H1 (cell line): ENCODE data around the gene KCNMB4. TPM values are rescaled to one million over a fixed set of nuclear protein-coding genes. Genes with fewer than 3 reads are reported as not detected.

Experiments used
- CTCF ChIA-PET: fragments of 300-600 bp; sonication (Branson Sonifier 250); formaldehyde crosslinking; loops from one replicate; lab custom pipeline; 2021; ENCODE audit not compliant: partially characterized antibody; lab: Charles Lee
- POLR2A ChIA-PET: fragments of 300-600 bp; sonication (Branson Sonifier 250); formaldehyde crosslinking; loops from one replicate; lab custom pipeline; 2021; ENCODE audit warnings: inconsistent platforms; ENCODE audit not compliant: partially characterized antibody; lab: Charles Lee
- DNase-seq, 2 experiments: peaks; one replicate each; pipeline versions ENCODE4 v3.0.0 to v3.0.0-alpha.2; 2010 to 2022; ENCODE audit warnings: low spot score in 2 of 2, low read depth in 1 of 2, mixed read lengths in 1 of 2
- FAIRE-seq: peaks from 2 replicates; lab custom pipeline; 2011; peaks lifted over from hg19 to GRCh38; lab: Jason Lieb, UNC
- H2AFZ ChIP-seq: 2 replicates; pipeline ENCODE4 v1.8.1; 2012; ENCODE audit warnings: low read length, inconsistent platforms
- H2AK5ac ChIP-seq: 2 replicates; pipeline ENCODE4 v1.6.1; 2013; ENCODE audit warnings: low read depth, low read length
- H2BK120ac ChIP-seq: replicated peaks from 2 replicates; pipeline ENCODE3; 2013; ENCODE audit warnings: low read depth, low read length, inconsistent platforms
- H2BK12ac ChIP-seq: 2 replicates; pipeline ENCODE4 v1.6.1; 2013; ENCODE audit warnings: low read depth, low read length
- H2BK15ac ChIP-seq: 2 replicates; pipeline ENCODE4 v1.6.1; 2013; ENCODE audit warnings: low read length
- H2BK20ac ChIP-seq: 2 replicates; pipeline ENCODE4 v1.6.1; 2013; ENCODE audit warnings: low read length
- H2BK5ac ChIP-seq: 2 replicates; pipeline ENCODE4 v1.6.1; 2013; ENCODE audit warnings: low read depth, low read length
- H3K14ac ChIP-seq: 2 replicates; pipeline ENCODE4 v1.6.1; 2013; ENCODE audit warnings: inconsistent platforms; ENCODE audit not compliant: insufficient read length
- H3K18ac ChIP-seq: 2 replicates; pipeline ENCODE4 v1.6.1; 2013; ENCODE audit warnings: low read length; ENCODE audit errors: extremely low read depth
- H3K23ac ChIP-seq: 2 replicates; pipeline ENCODE4 v1.6.1; 2013; ENCODE audit warnings: inconsistent platforms; ENCODE audit not compliant: insufficient read length
- H3K23me2 ChIP-seq: 2 replicates; pipeline ENCODE4 v1.6.1; 2013; ENCODE audit warnings: low read depth, low read length
- H3K27ac ChIP-seq: 2 replicates; pipeline ENCODE4 v1.6.1; 2011; ENCODE audit warnings: low read depth, low read length, inconsistent platforms
- H3K27me3 ChIP-seq, 4 experiments: replicated peaks in 1 of 4; 1 replicate in 1 of 4; 2 replicates in 3 of 4; pipeline versions ENCODE4 v1.6.1 to v1.8.1; 2011 to 2013; ENCODE audit warnings: low read length in 3 of 4, mild to moderate bottlenecking in 3 of 4, inconsistent platforms in 2 of 4, mixed read lengths in 2 of 4, moderate library complexity in 1 of 4; ENCODE audit not compliant: control insufficient read depth in 3 of 4, insufficient read depth in 3 of 4; ENCODE audit errors: extremely low read depth in 1 of 4
- H3K36me3 ChIP-seq, 4 experiments: 2 replicates each; pipeline versions ENCODE4 v1.6.1 to v1.8.1; 2011 to 2013; ENCODE audit warnings: mild to moderate bottlenecking in 4 of 4, low read length in 3 of 4, moderate library complexity in 2 of 4, control low read depth in 1 of 4, inconsistent platforms in 1 of 4; ENCODE audit not compliant: insufficient read depth in 4 of 4, control insufficient read depth in 2 of 4
- H3K4ac ChIP-seq: replicated peaks from 2 replicates; pipeline ENCODE3; 2013; ENCODE audit warnings: low read length, low read depth, mixed read lengths, inconsistent platforms; ENCODE audit not compliant: insufficient read length
- H3K4me1 ChIP-seq, 4 experiments: replicated peaks in 1 of 4; 1 replicate in 1 of 4; 2 replicates in 3 of 4; pipeline versions ENCODE4 v1.6.1 to v1.8.1; 2011 to 2013; ENCODE audit warnings: low read length in 3 of 4, inconsistent platforms in 2 of 4, mixed read lengths in 1 of 4; ENCODE audit not compliant: insufficient read depth in 4 of 4, control insufficient read depth in 3 of 4
- H3K4me2 ChIP-seq, 2 experiments: 2 replicates each; pipeline versions ENCODE4 v1.6.1 to v1.8.1; 2011 to 2013; ENCODE audit warnings: low read depth in 2 of 2, low read length in 2 of 2, control low read depth in 1 of 2, inconsistent platforms in 1 of 2, mild to moderate bottlenecking in 1 of 2; ENCODE audit not compliant: insufficient read depth in 1 of 2
- H3K4me3 ChIP-seq, 4 experiments: fragments of 200-600, 300-600 bp in 1 of 4; sonication (generic), shearing (Covaris generic), sonication (Bioruptor Twin) in 1 of 4; 2 replicates each; pipeline versions ENCODE4 v1.5.1 to v1.8.1; 2011 to 2016; ENCODE audit warnings: low read length in 4 of 4, low read depth in 3 of 4, control low read depth in 2 of 4, inconsistent platforms in 2 of 4, mild to moderate bottlenecking in 2 of 4, mixed read lengths in 1 of 4, moderate library complexity in 1 of 4; ENCODE audit not compliant: insufficient read depth in 2 of 4; ENCODE audit errors: extremely low read depth in 1 of 4
- H3K56ac ChIP-seq: replicated peaks from 2 replicates; pipeline ENCODE3; 2013; ENCODE audit warnings: low read depth, mild to moderate bottlenecking, mixed read lengths, low read length, inconsistent platforms; ENCODE audit not compliant: insufficient read length
- H3K79me1 ChIP-seq: 2 replicates; pipeline ENCODE4 v1.6.1; 2013; ENCODE audit warnings: low read depth, low read length, control low read depth
- H3K79me2 ChIP-seq, 2 experiments: 2 replicates each; pipeline versions ENCODE4 v1.6.1 to v1.8.1; 2012 to 2013; ENCODE audit warnings: low read length in 2 of 2, mild to moderate bottlenecking in 2 of 2, inconsistent platforms in 1 of 2; ENCODE audit not compliant: insufficient read depth in 2 of 2, control insufficient read depth in 1 of 2
- H3K9ac ChIP-seq, 4 experiments: replicated peaks in 1 of 4; 1 replicate in 1 of 4; 2 replicates in 3 of 4; pipeline versions ENCODE4 v1.6.1 to v1.8.1; 2011 to 2013; ENCODE audit warnings: low read depth in 3 of 4, low read length in 3 of 4, control low read depth in 2 of 4, mild to moderate bottlenecking in 2 of 4, moderate library complexity in 2 of 4, inconsistent platforms in 1 of 4; ENCODE audit errors: extremely low read depth in 1 of 4
- H3K9me3 ChIP-seq, 2 experiments: 2 replicates each; pipeline versions ENCODE4 v1.6.1 to v1.8.1; 2012 to 2013; ENCODE audit warnings: mild to moderate bottlenecking in 2 of 2, moderate library complexity in 2 of 2, control low read depth in 1 of 2, inconsistent platforms in 1 of 2, low read depth in 1 of 2, low read length in 1 of 2, mixed read lengths in 1 of 2; ENCODE audit not compliant: insufficient read depth in 2 of 2
- H4K20me1 ChIP-seq, 2 experiments: replicated peaks in 1 of 2; 2 replicates each; pipeline versions ENCODE3 to v1.8.1; 2011 to 2013; ENCODE audit warnings: inconsistent platforms in 2 of 2, low read length in 2 of 2, mild to moderate bottlenecking in 1 of 2; ENCODE audit not compliant: insufficient read depth in 2 of 2, control insufficient read depth in 1 of 2
- H4K5ac ChIP-seq: 2 replicates; pipeline ENCODE4 v1.6.1; 2013; ENCODE audit warnings: low read length, low read depth, mixed read lengths, inconsistent platforms; ENCODE audit not compliant: insufficient read length
- H4K8ac ChIP-seq: 2 replicates; pipeline ENCODE4 v1.8.0; 2013; ENCODE audit warnings: mild to moderate bottlenecking, moderate library complexity, low read length, inconsistent platforms; ENCODE audit not compliant: insufficient read depth; ENCODE audit errors: extremely low read depth
- H4K91ac ChIP-seq: replicated peaks from 2 replicates; pipeline ENCODE3; 2013; ENCODE audit warnings: low read length, mixed read lengths, inconsistent platforms; ENCODE audit not compliant: insufficient read length
- CBX8 ChIP-seq: fragments of 300-800, 300-1000 bp; sonication (generic); IDR thresholded peaks from 2 replicates; pipeline ENCODE4 v1.7.1; 2016; ENCODE audit warnings: low read depth, low read length, borderline replicate concordance
- CEBPB ChIP-seq: IDR thresholded peaks from 2 replicates; pipeline ENCODE4 v1.6.1; 2012; ENCODE audit warnings: low read depth, low read length
- KDM4A ChIP-seq: IDR thresholded peaks from one replicate; pipeline ENCODE4 v1.7.1; 2012; ENCODE audit warnings: low read depth, mild to moderate bottlenecking, moderate library complexity, low read length, inconsistent platforms; ENCODE audit not compliant: severe bottlenecking
- RBBP5 ChIP-seq: IDR thresholded peaks from 2 replicates; pipeline ENCODE4 v1.7.1; 2012; ENCODE audit warnings: low read depth, mild to moderate bottlenecking, inconsistent platforms, low read length, moderate library complexity, borderline replicate concordance
- RNF2 ChIP-seq: fragments of 200-900, 300-1000 bp; sonication (generic); IDR thresholded peaks from 2 replicates; pipeline ENCODE4 v1.7.1; 2016; ENCODE audit warnings: borderline replicate concordance, low read depth, mild to moderate bottlenecking, antibody characterized with exemption, low read length; ENCODE audit not compliant: poor library complexity, severe bottlenecking; ENCODE audit errors: missing control alignments
- WGBS, 2 experiments: shearing (Covaris generic) in 1 of 2; methylation state at CpG; one replicate each; pipeline versions ENCODE4 v1.1.6 to v1.1.7; 2013 to 2015; ENCODE audit warnings: low lambda C conversion rate in 2 of 2, mixed read lengths in 2 of 2, inconsistent platforms in 1 of 2, low coverage in 1 of 2, missing lambda C conversion rate in 1 of 2; ENCODE audit not compliant: insufficient replicate concordance in 2 of 2, insufficient coverage in 1 of 2, insufficient read length in 1 of 2; ENCODE audit errors: extremely low coverage in 1 of 2, missing lambda C conversion rate in 1 of 2; 5-methylcytosine and 5-hydroxymethylcytosine counted together
- polyA plus RNA-seq, 7 experiments: library from polyadenylated mRNA; depleted of rRNA in 3 of 7; stranded (reverse) in 5 of 7; unstranded in 2 of 7; fragments of >200 nt in 5 of 7; fragments of 200-250 nt in 2 of 7; gene quantifications; 1 replicate in 5 of 7; 2 replicates in 1 of 7; 4 replicates in 1 of 7; pipeline versions ENCODE4 v1.2.1 to v1.2.3, GENCODE V29; 2011 to 2013; ENCODE audit warnings: missing spikeins in 2 of 7, mixed read lengths in 2 of 7
- total RNA-seq: library from RNA; stranded (reverse); fragmentation: NEBNext Ultra II Directional; extraction: Animal tissue kit (Norgen Biotek cat#: 25700); gene quantifications from 2 replicates; pipeline ENCODE4 v1.2.1, GENCODE V29; 2021

Gene KCNMB4
- total and polyA plus RNA-seq, 2 of the 8 experiments (the other 6 are each of a cell fraction or from before 2014, with no cell fraction given): 10.9 to 16.0 TPM

DNA sequence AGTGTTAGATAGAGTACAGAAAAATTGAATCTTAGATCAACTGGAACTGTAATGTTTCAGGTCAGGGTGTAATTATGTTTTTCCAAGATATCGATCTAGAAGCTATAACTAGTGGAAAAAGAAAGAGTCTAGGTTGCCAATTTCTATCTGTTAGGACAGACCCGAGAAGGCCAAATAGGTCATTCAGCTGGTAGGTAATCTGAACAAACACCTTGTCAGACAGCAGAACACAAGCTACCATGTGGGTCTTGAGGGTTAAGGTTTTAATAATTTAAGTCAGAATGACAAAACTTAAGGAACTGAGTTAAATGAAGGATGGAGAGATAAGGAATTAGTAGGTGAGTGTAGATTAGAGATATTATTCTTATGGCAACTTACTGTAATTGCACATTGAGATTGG lies 44.9 kb upstream of the KCNMB4 start:
- Histone ChIP-seq H4K20me1 (no peaks in the 10 kb centered on the region), H3K56ac (no peak overlapping the region), H3K4ac (no peak overlapping the region), H3K4me1 (no peaks in the 10 kb centered on the region), H3K4me2 (no peak overlapping the region), H4K8ac (no peak overlapping the region), H3K14ac (no peak overlapping the region), H2AFZ (no peak overlapping the region), H3K23ac (no peak overlapping the region), H3K36me3 (peaks cover 0 to 3% (median 0%) of the 10 kb centered on the region in 4 experiments; a peak in 1 of 8 replicates), H2BK5ac (no peak overlapping the region), H2AK5ac (no peak overlapping the region), H4K5ac (no peak overlapping the region), H3K4me3 (no peak overlapping the region), H3K79me2 (peaks cover 0 to 20% of the 10 kb centered on the region in 2 experiments; a peak in 2 of 4 replicates), H3K79me1 (no peaks in the 10 kb centered on the region), H3K27me3 (no peaks in the 10 kb centered on the region), H4K91ac (no peak overlapping the region), H3K9me3 (no peaks in the 10 kb centered on the region), H2BK12ac (no peak overlapping the region), H2BK120ac (no peak overlapping the region), H2BK20ac (no peak overlapping the region), H3K18ac (no peak overlapping the region), H3K23me2 (no peaks in the 10 kb centered on the region), H3K9ac (no peak overlapping the region), H3K27ac (no peak overlapping the region), H2BK15ac (no peak overlapping the region)
- no peak for FAIRE-seq
- POLR2A ChIA-PET: no interaction called here
- DNase-seq: no peak
- CTCF ChIA-PET: no interaction called here
- WGBS, 2 experiments: 97% methylated on average over 2 of the region's 2 CpGs; no CpG with 5 or more reads in 1 of the 2 experiments
- no peak for TF ChIP-seq RNF2
- no peak for TF ChIP-seq RBBP5
- no peak for TF ChIP-seq CBX8
- no peak for TF ChIP-seq CEBPB
- TF ChIP-seq KDM4A: no peak
